HEK293 (cell line): Measurements from ENCODE around the gene SALL1.

Source experiments
- AEBP2 ChIP-seq: fragments of 450-650 bp; formaldehyde crosslinking; IDR thresholded peaks from 2 replicates; pipeline ENCODE4 v1.5.1; 2016; ENCODE audit warnings: missing biosample characterization, missing genetic modification characterization, borderline replicate concordance
- ATF2 ChIP-seq: fragments of 450-650 bp; formaldehyde crosslinking; IDR thresholded peaks from 2 replicates; pipeline ENCODE4 v1.5.1; 2016; ENCODE audit warnings: missing biosample characterization, missing genetic modification characterization, low read depth
- CTCF ChIP-seq: fragments of 450-650 bp; formaldehyde crosslinking; IDR thresholded peaks from 2 replicates; pipeline ENCODE4 v1.5.1; 2016; ENCODE audit warnings: missing biosample characterization, missing genetic modification characterization
- HIC1 ChIP-seq: fragments of 450-650 bp; formaldehyde crosslinking; IDR thresholded peaks from 2 replicates; pipeline ENCODE4 v1.5.1; 2016; ENCODE audit warnings: missing biosample characterization, missing genetic modification characterization
- OVOL3 ChIP-seq: fragments of 450-650 bp; formaldehyde crosslinking; IDR thresholded peaks from 2 replicates; pipeline ENCODE4 v1.5.1; 2016; ENCODE audit warnings: missing biosample characterization, missing genetic modification characterization
- PRDM2 ChIP-seq: fragments of 450-650 bp; formaldehyde crosslinking; IDR thresholded peaks from 2 replicates; pipeline ENCODE4 v1.5.1; 2016; ENCODE audit warnings: missing biosample characterization, missing genetic modification characterization, borderline replicate concordance
- ZBTB6 ChIP-seq: fragments of 450-650 bp; formaldehyde crosslinking; IDR thresholded peaks from 2 replicates; pipeline ENCODE4 v1.5.1; 2017; ENCODE audit warnings: missing biosample characterization, missing genetic modification characterization
- ZBTB8A ChIP-seq: fragments of 450-650 bp; formaldehyde crosslinking; IDR thresholded peaks from 2 replicates; pipeline ENCODE4 v1.5.1; 2016; ENCODE audit warnings: missing biosample characterization, missing genetic modification characterization
- ZNF112 ChIP-seq: fragments of 450-650 bp; formaldehyde crosslinking; IDR thresholded peaks from 2 replicates; pipeline ENCODE4 v1.5.0; 2017; ENCODE audit warnings: missing biosample characterization, missing genetic modification characterization
- ZNF140 ChIP-seq: fragments of 450-650 bp; formaldehyde crosslinking; IDR thresholded peaks from 2 replicates; pipeline ENCODE4 v1.5.1; 2016; ENCODE audit warnings: missing biosample characterization, missing genetic modification characterization
- ZNF146 ChIP-seq: fragments of 450-650 bp; formaldehyde crosslinking; IDR thresholded peaks from 2 replicates; pipeline ENCODE4 v1.5.1; 2016; ENCODE audit warnings: missing biosample characterization, missing genetic modification characterization
- ZNF169 ChIP-seq: fragments of 450-650 bp; formaldehyde crosslinking; IDR thresholded peaks from 2 replicates; pipeline ENCODE4 v1.5.1; 2016; ENCODE audit warnings: missing biosample characterization, missing genetic modification characterization
- ZNF292 ChIP-seq: fragments of 450-650 bp; formaldehyde crosslinking; IDR thresholded peaks from 2 replicates; pipeline ENCODE4 v1.5.1; 2016; ENCODE audit warnings: low read depth, missing biosample characterization, missing genetic modification characterization, borderline replicate concordance
- ZNF37A ChIP-seq: fragments of 450-650 bp; IDR thresholded peaks from 2 replicates; pipeline ENCODE4 v1.5.1; 2018; ENCODE audit warnings: missing biosample characterization, missing genetic modification characterization
- ZNF398 ChIP-seq: fragments of 450-650 bp; formaldehyde crosslinking; IDR thresholded peaks from 2 replicates; pipeline ENCODE4 v1.5.1; 2017; ENCODE audit warnings: missing biosample characterization, missing genetic modification characterization
- ZNF510 ChIP-seq: fragments of 450-650 bp; formaldehyde crosslinking; IDR thresholded peaks from 2 replicates; pipeline ENCODE4 v1.5.1; 2018; ENCODE audit warnings: mild to moderate bottlenecking, missing genetic modification characterization, missing biosample characterization; ENCODE audit not compliant: insufficient replicate concordance
- ZNF558 ChIP-seq: fragments of 450-650 bp; formaldehyde crosslinking; IDR thresholded peaks from 2 replicates; pipeline ENCODE4 v1.5.1; 2016; ENCODE audit warnings: missing biosample characterization, missing genetic modification characterization
- ZNF571 ChIP-seq: fragments of 450-650 bp; formaldehyde crosslinking; IDR thresholded peaks from 2 replicates; pipeline ENCODE4 v1.5.0; 2017; ENCODE audit warnings: missing biosample characterization, missing genetic modification characterization
- ZNF747 ChIP-seq: fragments of 450-650 bp; formaldehyde crosslinking; IDR thresholded peaks from 2 replicates; pipeline ENCODE4 v1.5.1; 2016; ENCODE audit warnings: missing biosample characterization, missing genetic modification characterization
- ZNF785 ChIP-seq: fragments of 450-650 bp; formaldehyde crosslinking; IDR thresholded peaks from 2 replicates; pipeline ENCODE4 v1.5.1; 2016; ENCODE audit warnings: missing biosample characterization, missing genetic modification characterization
- ZSCAN5A ChIP-seq: fragments of 450-650 bp; formaldehyde crosslinking; IDR thresholded peaks from 2 replicates; pipeline ENCODE4 v1.5.1; 2016; ENCODE audit warnings: missing biosample characterization, missing genetic modification characterization

SALL1 gene

GRCh38 chr16:51151961-51152663 lies 1.0 kb upstream of the SALL1 start (continued):
- TF ChIP-seq ATF2 (tag by site-specific recombination) (no peak), ZNF292 (tag by site-specific recombination) (no peak), ZSCAN5A (tag by site-specific recombination) (no peak), ZBTB6 (tag by site-specific recombination) (peak; percentile 17; the same call in 1 of the 2 replicates), ZNF112 (tag by site-specific recombination) (no peak), ZNF571 (tag by site-specific recombination) (no peak), AEBP2 (no peak), PRDM2 (tag by site-specific recombination) (no peak), ZNF785 (tag by site-specific recombination) (no peak), ZBTB8A (tag by site-specific recombination) (peak; percentile 97), ZNF146 (tag by site-specific recombination) (no peak), ZNF169 (no peak), ZNF558 (tag by site-specific recombination) (no peak), ZNF140 (tag by site-specific recombination) (no peak), ZNF747 (tag by site-specific recombination) (no peak), ZNF37A (tag by site-specific recombination) (no peak), HIC1 (tag by site-specific recombination) (no peak), CTCF (tag by site-specific recombination) (peak; percentile 57; the same call in 1 of the 2 replicates), ZNF510 (tag by site-specific recombination) (no peak), ZNF398 (tag by site-specific recombination) (peak; percentile 26), OVOL3 (tag by site-specific recombination) (no peak)
